GM19468 (cell line): Measurements from ENCODE around the gene DYNC1LI2.

Source experiments
- ATAC-seq: cut with Tn5 transposase; IDR thresholded peaks from one replicate; pipeline ENCODE4 v1.9.1; 2021; ENCODE audit warnings: mild to moderate bottlenecking, moderate library complexity, moderate number of reproducible peaks; ENCODE audit not compliant: unreplicated experiment; ENCODE audit errors: extremely low read depth

The DYNC1LI2 gene

GRCh38 chr16:66741169-66741900 lies 10.1 kb downstream of the DYNC1LI2 start:
- ATAC-seq, result no peak

GRCh38 chr16:66740533-66740932 lies 10.9 kb downstream of the DYNC1LI2 start:
- ATAC-seq, result no peak

DNA sequence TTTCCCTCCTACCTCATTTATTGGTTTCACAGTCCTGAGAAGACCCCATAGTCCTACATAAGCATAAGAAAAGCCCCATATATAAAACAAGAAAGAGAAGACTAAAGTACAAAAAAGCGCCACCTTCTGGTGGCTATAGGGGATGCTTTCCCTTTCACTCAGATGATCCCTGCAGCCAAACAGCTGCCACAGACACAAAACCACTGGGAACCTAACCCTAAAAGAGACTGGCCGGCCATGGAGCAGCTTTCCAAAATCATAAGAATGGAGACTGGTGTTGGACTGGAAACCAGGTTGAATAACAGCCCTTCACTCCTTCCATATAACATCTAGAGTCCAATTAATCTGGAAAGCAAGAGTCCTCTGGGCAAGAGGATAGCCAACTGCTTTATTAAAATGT lies 11.4 kb downstream of the DYNC1LI2 start:
- ATAC-seq, result no peak

GRCh38 chr16:66735891-66736290 lies 15.5 kb downstream of the DYNC1LI2 start:
- ATAC-seq, result no peak

- no peak for ATAC-seq
Measured at GRCh38 chr16:66731101-66731500, 20.3 kb downstream of the DYNC1LI2 start.

GRCh38 chr16:66728804-66729203 lies 22.6 kb downstream of the DYNC1LI2 start:
- ATAC-seq, result no peak

GRCh38 chr16:66728117-66728787 lies 23.2 kb downstream of the DYNC1LI2 start:
- ATAC-seq, result no peak

DNA sequence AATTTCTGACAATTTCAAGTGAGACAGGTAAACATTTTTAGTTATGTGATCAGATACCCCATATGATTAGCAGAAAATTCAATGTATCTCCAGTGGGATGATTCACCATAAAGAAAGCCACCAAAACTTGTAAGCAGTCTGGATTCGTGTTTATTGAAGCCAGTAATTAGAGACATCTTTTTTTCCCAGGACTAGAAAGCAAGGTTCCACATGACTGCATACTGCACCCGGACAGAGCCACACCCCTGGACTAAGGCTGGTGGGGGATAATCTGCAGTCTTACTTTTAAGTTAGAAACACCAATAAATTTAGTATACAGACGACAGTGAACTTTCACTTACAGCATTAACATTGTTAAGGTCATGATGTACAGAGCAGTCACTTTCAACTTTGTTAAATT lies 30.6 kb downstream of the DYNC1LI2 start:
- no peak for ATAC-seq

GRCh38 chr16:66719246-66719645 lies 32.2 kb downstream of the DYNC1LI2 start:
- no peak for ATAC-seq

GRCh38 chr16:66717776-66718175 lies 33.6 kb downstream of the DYNC1LI2 start:
- no peak for ATAC-seq

DNA sequence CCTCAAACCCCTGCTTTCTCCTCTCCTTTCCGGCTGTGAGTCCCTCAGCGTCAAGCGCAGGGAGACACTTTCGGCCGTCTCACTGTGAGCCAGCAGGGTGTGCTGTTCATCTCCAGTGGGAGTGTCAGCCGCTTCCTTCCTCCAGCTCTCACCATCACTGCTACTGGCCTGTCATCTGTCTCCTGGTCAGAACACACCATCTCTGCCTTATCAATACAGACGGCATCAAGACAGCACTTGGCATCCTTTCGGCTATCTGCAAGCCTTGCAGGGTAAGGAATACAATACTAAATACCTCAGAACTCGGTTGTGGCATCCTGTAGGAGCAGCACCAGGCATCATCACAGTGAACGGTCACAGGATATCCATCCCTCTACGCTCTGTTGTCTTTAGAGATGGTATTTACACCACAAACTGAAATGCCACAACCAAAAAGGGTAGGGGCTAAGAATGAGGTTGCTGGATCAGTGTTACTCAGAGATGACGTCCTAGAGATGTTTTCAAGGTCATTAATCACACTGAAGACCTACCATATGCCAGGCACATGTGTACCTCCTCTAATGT lies 34.2 kb downstream of the DYNC1LI2 start:
- ATAC-seq, result no peak

DNA sequence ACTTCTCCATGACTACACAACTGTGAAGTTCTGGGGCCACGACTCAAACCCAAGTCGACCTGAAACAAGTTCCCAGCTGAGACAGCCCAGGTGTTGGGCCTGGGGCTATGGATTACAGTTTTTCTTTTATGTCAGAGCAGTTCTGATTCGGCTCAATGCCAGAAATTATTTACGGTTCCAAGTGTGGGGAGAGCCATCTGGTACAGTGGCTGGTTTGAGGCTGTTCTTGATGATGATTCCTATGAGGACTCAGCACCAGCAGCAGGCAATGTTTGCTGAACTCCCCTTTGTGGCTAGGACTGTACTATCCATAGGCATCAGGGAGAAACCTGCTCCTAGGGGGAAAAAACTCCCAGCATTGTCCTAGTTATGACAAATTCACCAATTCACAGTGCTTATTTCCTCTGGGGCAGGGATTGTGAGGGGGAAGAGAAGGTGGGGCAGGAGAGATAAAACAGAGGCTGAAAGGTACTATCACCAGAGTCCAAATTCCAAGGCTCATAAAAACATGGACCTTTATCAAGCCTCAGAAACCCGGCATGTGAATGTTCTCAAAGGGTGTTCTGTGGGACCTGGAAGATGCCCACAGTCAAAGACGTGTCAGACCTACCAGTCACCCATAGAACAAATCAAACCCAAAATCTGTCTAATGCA lies 36.6 kb downstream of the DYNC1LI2 start:
- no peak for ATAC-seq

DNA sequence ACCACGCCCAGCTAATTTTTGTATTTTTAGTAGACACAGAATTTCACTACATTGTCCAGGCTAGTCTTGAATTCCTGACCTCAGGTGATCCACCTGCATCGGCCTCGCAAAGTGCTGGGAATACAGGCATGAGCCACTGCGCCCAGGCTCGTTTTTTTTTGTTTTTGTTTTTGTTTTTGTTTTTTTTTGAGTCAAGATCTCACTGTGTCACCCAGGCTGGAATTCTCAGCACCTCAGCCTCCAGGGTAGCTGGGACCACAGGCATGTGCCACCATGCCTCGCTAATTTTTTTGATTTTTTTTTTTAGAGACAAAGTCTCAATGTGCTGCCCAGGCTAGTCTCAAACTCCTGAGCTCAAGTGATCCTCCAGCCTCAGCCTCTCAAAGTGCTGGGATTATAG lies 37.3 kb downstream of the DYNC1LI2 start:
- no peak for ATAC-seq

DNA sequence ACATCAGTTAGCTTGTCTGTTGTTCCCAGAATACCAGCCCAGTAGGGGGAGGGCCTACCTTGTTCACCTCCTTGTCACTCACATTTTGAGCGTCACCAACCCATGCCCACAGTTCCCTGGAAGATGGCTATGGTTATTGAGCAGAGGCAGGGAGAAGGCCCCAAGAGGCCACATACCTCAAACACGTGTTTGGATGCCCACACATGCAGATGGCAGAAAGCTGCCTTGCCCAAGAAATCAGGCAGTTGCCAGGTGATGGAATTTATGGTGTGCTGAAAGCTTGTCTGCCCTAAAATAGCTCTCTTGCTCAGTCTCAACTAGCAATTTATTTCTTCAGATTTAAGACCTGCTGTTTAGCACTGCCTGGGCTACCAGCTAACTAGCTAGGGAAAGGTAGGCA lies 38.3 kb downstream of the DYNC1LI2 start:
- no peak for ATAC-seq

- no peak for ATAC-seq
Measured at GRCh38 chr16:66712512-66712911, 38.9 kb downstream of the DYNC1LI2 start.

DNA sequence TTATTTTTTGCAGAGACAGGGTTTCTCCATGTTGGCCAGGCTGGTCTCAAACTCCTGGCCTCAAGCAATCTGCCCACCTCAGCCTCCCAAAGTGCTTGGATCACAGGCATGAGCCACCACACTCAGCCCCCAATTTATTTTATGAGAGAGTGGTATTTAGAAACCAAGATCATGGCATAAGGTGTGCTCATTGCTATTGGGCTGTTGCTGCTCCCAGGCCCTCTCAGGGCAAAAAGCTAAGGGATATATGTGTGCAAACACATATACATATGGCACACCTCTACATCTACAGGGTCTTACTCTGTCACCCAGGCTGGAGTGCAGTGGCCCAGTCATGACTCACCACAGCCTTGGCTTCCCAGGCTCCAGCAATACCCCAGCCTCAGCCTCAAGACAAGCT lies 39.8 kb downstream of the DYNC1LI2 start:
- ATAC-seq, result no peak

GRCh38 chr16:66706506-66706880 lies 44.9 kb downstream of the DYNC1LI2 start:
- no peak for ATAC-seq

GRCh38 chr16:66705790-66706505 lies 45.5 kb downstream of the DYNC1LI2 start:
- ATAC-seq, result no peak

GRCh38 chr16:66703406-66704215 lies 47.8 kb downstream of the DYNC1LI2 start:
- no peak for ATAC-seq

DNA sequence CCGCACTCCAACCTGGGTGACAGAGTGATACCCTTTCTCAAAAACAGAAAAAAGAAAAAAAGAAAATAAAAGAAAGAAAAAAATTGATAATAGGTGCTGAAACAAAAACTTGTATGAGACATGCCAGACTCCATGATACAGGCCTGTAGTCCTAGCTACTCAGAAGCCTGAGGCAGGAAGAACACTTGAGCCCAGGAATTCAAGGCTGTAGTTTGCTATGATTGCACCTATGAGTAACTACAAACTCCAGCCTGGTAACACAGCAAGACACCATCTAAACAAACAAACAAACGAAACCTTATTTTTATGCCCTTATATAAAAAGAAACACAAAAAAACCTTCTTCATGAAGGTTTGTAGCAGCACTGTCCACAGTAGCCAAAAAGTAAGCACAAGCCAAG lies 49.9 kb downstream of the DYNC1LI2 start:
- ATAC-seq, result no peak
